GM12878 (cell line): Measurements from ENCODE around the gene PPEF1. TPM values are rescaled to one million over a fixed set of nuclear protein-coding genes. Genes with fewer than 3 reads are reported as not detected.
A peak's percentile ranks its signal among the peaks of the same experiment; 100 is the strongest.

Experiments used
- ATAC-seq: fragments of 200-7000 bp; cut with Tn5 transposase; 3 replicates; pipeline ENCODE4 v1.9.1; 2020; ENCODE audit warnings: mild to moderate bottlenecking, moderate library complexity
- BruUV-seq: library from RNA; stranded (reverse); fragments of 400-500 nt; replicated peaks from 2 replicates; lab custom pipeline; 2021; lab: Mats Ljungman, UMichigan
- CTCF ChIA-PET: fragments of 300-600 bp; sonication (Branson Sonifier 250); formaldehyde crosslinking; extraction: SDS; loops from one replicate; lab custom pipeline; 2021; ENCODE audit warnings: inconsistent platforms; lab: Yijun Ruan, JAX
- POLR2A ChIA-PET: fragments of 350-600 bp; formaldehyde crosslinking; extraction: SDS; loops from one replicate; lab custom pipeline; 2021; ENCODE audit warnings: inconsistent platforms; lab: Charles Lee
- RAD21 ChIA-PET: fragments of 300-600 bp; sonication (Branson Sonifier 250); formaldehyde crosslinking; loops from one replicate; lab custom pipeline; 2023; ENCODE audit warnings: antibody characterized with exemption; ENCODE audit not compliant: unreplicated experiment; lab: Charles Lee
- SMC1A ChIA-PET: fragments of 300-600 bp; sonication (Branson Sonifier 250); formaldehyde crosslinking; loops from one replicate; lab custom pipeline; 2023; ENCODE audit not compliant: unreplicated experiment, uncharacterized antibody; lab: Charles Lee
- DNase-seq: peaks from one replicate; pipeline ENCODE4 v3.0.0-alpha.2; 2011; ENCODE audit warnings: low read depth, low spot score
- FAIRE-seq: peaks from 3 replicates; lab custom pipeline; 2011; peaks lifted over from hg19 to GRCh38; lab: Jason Lieb, UNC
- H2AFZ ChIP-seq: 2 replicates; pipeline ENCODE4 v1.6.0; 2011; ENCODE audit warnings: low read depth, low read length, control low read depth; ENCODE audit not compliant: control insufficient read depth
- H3K27ac ChIP-seq: 2 replicates; pipeline ENCODE4 v1.5.1; 2011; ENCODE audit warnings: control low read depth; ENCODE audit not compliant: control insufficient read depth, insufficient read depth
- H3K27me3 ChIP-seq, 2 experiments: replicated peaks in 1 of 2; 2 replicates each; pipeline versions ENCODE4 v1.6.0 to v1.6.1; 2011; ENCODE audit warnings: low read length in 1 of 2; ENCODE audit not compliant: control insufficient read depth in 2 of 2, insufficient read depth in 2 of 2
- H3K36me3 ChIP-seq, 2 experiments: 2 replicates each; pipeline ENCODE4 v1.5.1; 2011; ENCODE audit warnings: low read length in 1 of 2; ENCODE audit not compliant: control insufficient read depth in 2 of 2, insufficient read depth in 2 of 2
- H3K4me1 ChIP-seq: 2 replicates; pipeline ENCODE4 v1.6.1; 2011; ENCODE audit warnings: mild to moderate bottlenecking, low read length, moderate library complexity, mixed read lengths; ENCODE audit not compliant: control insufficient read depth, insufficient read depth
- H3K4me2 ChIP-seq: 2 replicates; pipeline ENCODE4 v1.6.0; 2011; ENCODE audit warnings: control low read depth; ENCODE audit not compliant: control insufficient read depth, insufficient read depth
- H3K4me3 ChIP-seq: fragments of 200-600 bp; sonication (generic); 2 replicates; pipeline ENCODE4 v1.5.1; 2016
- H3K79me2 ChIP-seq: 2 replicates; pipeline ENCODE4 v1.6.0; 2011; ENCODE audit warnings: low read length; ENCODE audit not compliant: control insufficient read depth, insufficient read depth
- H3K9ac ChIP-seq: 2 replicates; pipeline ENCODE4 v1.8.0; 2011; ENCODE audit warnings: low read length, control low read depth, mixed read lengths; ENCODE audit not compliant: control insufficient read depth, insufficient read depth
- H3K9me3 ChIP-seq: replicated peaks from 3 replicates; pipeline ENCODE4 v1.5.1; 2011; ENCODE audit warnings: mild to moderate bottlenecking, low read length; ENCODE audit not compliant: control insufficient read depth, insufficient read depth
- H4K20me1 ChIP-seq: 2 replicates; pipeline ENCODE4 v1.6.0; 2011; ENCODE audit not compliant: control insufficient read depth, insufficient read depth
- BRCA1 ChIP-seq: IDR thresholded peaks from 2 replicates; pipeline ENCODE4 v1.6.1; 2011; ENCODE audit warnings: low read depth, low read length, improper control_type of control experiment
- FOXM1 ChIP-seq: IDR thresholded peaks from 2 replicates; pipeline ENCODE4 v1.6.1; 2012; ENCODE audit warnings: low read depth, mild to moderate bottlenecking, inconsistent platforms, low read length, moderate library complexity
- KAT2A ChIP-seq: conservative IDR thresholded peaks from 2 replicates; pipeline ENCODE4 v1.6.1; 2011; ENCODE audit warnings: low read depth, low read length; ENCODE audit not compliant: control insufficient read depth
- NBN ChIP-seq: fragments of 450-650 bp; IDR thresholded peaks from 2 replicates; pipeline ENCODE4 v1.6.1; 2016
- RELB ChIP-seq: fragments of 450-650 bp; IDR thresholded peaks from 2 replicates; pipeline ENCODE4 v1.6.1; 2017; ENCODE audit warnings: low read depth, mild to moderate bottlenecking, moderate library complexity
- WRNIP1 ChIP-seq: IDR thresholded peaks from 2 replicates; pipeline ENCODE4 v1.6.1; 2011; ENCODE audit warnings: low read depth, low read length, improper control_type of control experiment, borderline replicate concordance
- YY1 ChIP-seq: IDR thresholded peaks from 2 replicates; pipeline ENCODE4 v1.6.1; 2011; ENCODE audit warnings: low read depth, mild to moderate bottlenecking, low read length
- ZNF217 ChIP-seq: fragments of 450-650 bp; IDR thresholded peaks from 2 replicates; pipeline ENCODE4 v1.6.1; 2017; ENCODE audit warnings: antibody characterized with exemption, mild to moderate bottlenecking
- ZNF592 ChIP-seq: fragments of 450-650 bp; IDR thresholded peaks from 2 replicates; pipeline ENCODE4 v1.6.1; 2017; ENCODE audit warnings: mild to moderate bottlenecking, moderate library complexity
- ZNF687 ChIP-seq: fragments of 450-650 bp; IDR thresholded peaks from 2 replicates; pipeline ENCODE4 v1.6.1; 2017; ENCODE audit warnings: mild to moderate bottlenecking, moderate library complexity
- WGBS: methylation state at CpG from one replicate; pipeline ENCODE4 v1.1.6; 2016; ENCODE audit warnings: low lambda C conversion rate; ENCODE audit not compliant: insufficient replicate concordance, insufficient coverage; ENCODE audit errors: missing lambda C conversion rate; 5-methylcytosine and 5-hydroxymethylcytosine counted together
- in situ Hi-C: fragments of 300-500 bp; cut with MboI; formaldehyde crosslinking; loops from 9 replicates; pipeline ENCODE4 v1.14.3; 2018; ENCODE audit warnings: mixed read lengths
- intact Hi-C: fragments of 100-400 bp; cut with micrococcal nuclease; formaldehyde crosslinking; loops from one replicate; pipeline ENCODE4 v1.14.2; 2022; ENCODE audit not compliant: unreplicated experiment
- polyA plus RNA-seq, 11 experiments: library from polyadenylated mRNA; depleted of rRNA in 4 of 11; unstranded in 6 of 11; stranded (reverse) in 5 of 11; fragments of >200 nt; fragmentation: Nextera tagmentation in 4 of 11; fragmentation: Illumina TruSeq in 1 of 11; extraction: Ambion mirVana in 4 of 11; extraction: Trizol in 1 of 11; gene quantifications; 1 replicate in 1 of 11; 2 replicates in 10 of 11; pipeline versions ENCODE4 v1.2.1 to v1.2.3, GENCODE V29; 2011 to 2016; ENCODE audit warnings: inconsistent platforms in 2 of 11, missing spikeins in 2 of 11, low read depth in 1 of 11
- total RNA-seq, 4 experiments: library from RNA; depleted of rRNA in 3 of 4; stranded (reverse); fragments of >200 nt in 3 of 4; fragmentation: Illumina TruSeq in 1 of 4; extraction: Trizol in 1 of 4; gene quantifications; 2 replicates each; pipeline versions ENCODE4 v1.2.1 to v1.2.3, GENCODE V29; 2013 to 2021

Gene PPEF1
- total and polyA plus RNA-seq, 10 of the 15 experiments (the other 5 are each of a cell fraction or from before 2014, with no cell fraction given): 0.24 to 2.2 (median 0.50) TPM

DNA sequence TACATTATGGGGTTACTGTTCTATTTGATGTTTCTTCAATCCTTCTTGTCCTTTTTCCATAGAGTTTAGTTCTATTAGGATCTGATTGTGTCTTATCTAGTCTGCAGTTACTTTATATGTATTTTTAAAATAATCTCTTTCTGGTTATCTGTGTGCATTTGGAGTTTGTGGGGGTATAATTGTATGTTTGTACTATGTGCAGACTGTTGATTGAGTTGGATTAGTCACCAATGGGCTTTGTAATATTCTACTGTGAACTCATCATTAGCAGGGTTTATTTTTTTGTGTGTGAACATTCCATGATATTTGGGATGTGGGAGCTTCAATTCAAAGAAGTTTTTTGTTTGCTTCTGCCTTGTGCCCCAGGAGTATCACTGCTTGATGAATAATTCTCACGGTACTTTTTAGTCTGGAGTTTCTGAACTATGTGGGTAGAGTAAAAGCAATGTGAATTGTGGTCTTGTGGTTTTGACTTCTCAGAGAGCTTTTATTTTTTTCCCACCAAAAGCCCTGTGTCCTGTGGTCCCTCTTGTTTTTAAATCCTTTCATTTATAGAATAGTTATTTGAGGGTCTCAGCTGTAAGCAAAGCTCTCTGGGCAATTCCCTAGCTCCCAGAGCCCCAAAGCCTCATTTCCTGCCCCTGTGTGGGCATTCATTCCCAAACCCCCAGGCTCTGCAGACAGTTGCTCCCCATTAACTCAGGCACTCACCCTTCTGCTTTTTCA lies 148.6 kb downstream of the PPEF1 start (continued):
- TF ChIP-seq FOXM1: peak; percentile 94; the same call in 1 of the 2 replicates

DNA sequence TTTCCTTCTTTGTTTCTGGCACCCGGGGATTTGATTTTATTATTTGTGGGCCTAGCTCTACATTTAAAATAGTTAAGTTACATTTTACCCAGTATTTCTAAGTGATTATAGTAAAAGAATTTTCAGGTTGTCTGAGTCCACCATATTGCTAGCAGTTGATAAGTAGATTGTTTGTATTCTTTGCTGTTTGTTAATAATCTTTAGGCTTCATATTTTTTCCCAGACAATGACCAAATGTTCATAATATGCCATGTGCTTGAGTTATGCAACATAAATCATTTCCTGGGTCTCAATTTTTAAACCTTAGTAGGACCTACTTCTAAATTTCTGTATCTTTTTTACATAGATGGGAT lies 149.2 kb downstream of the PPEF1 start:
- Histone ChIP-seq H2AFZ (peak overlapping the region; percentile 37), H3K36me3 (no peaks in the 10 kb centered on the region), H3K27me3 (no peaks in the 10 kb centered on the region), H3K4me2 (no peak overlapping the region), H3K79me2 (no peaks in the 10 kb centered on the region), H3K27ac (peak overlapping the region; percentile 96), H4K20me1 (no peaks in the 10 kb centered on the region), H3K9me3 (peaks cover 6% of the 10 kb centered on the region; the same call in 2 of the 3 replicates), H3K4me3 (no peak overlapping the region), H3K9ac (peak overlapping the region; percentile 68), H3K4me1 (peaks cover 19% of the 10 kb centered on the region)
- DNase-seq: no peak
- FAIRE-seq: no peak
- TF ChIP-seq WRNIP1 (no peak), NBN (0 out of 2 replicates have a peak, but pooled peaks have one; percentile 8), RELB (no peak), ZNF687 (peak; percentile 78), BRCA1 (no peak), ZNF592 (peak; percentile 69), YY1 (no peak), ZNF217 (peak; percentile 33; the same call in 1 of the 2 replicates), KAT2A (no peak)
- SMC1A ChIA-PET: interaction anchor here (0.6 to 3.8 kb wide), 17 partner anchors 8 to 432 kb away, joined by 3 to 52 read pairs (median 3); partner anchors contain the start of gene CDKL5
- CTCF ChIA-PET: interaction anchor here (1.3 to 2.6 kb wide), 3 partner anchors 18 to 38 kb away, joined by 3 to 29 read pairs (median 5); no protein-coding TSS in a partner anchor
- 0% methylated on average over 1 of the region's 1 CpG for WGBS
- RAD21 ChIA-PET: interaction anchor here (0.6 to 4.1 kb wide), 10 partner anchors 27 to 447 kb away, joined by 3 to 52 read pairs (median 4); partner anchors contain the start of gene CDKL5
- ATAC-seq: no peak
- in situ Hi-C loops (loop anchor here (10.0 kb wide), 1 partner anchor 1008 kb away; no protein-coding TSS in a partner anchor), intact Hi-C loops (loop anchor here (1.0 to 2.0 kb wide), 3 partner anchors 30 to 182 kb away; no protein-coding TSS in a partner anchor)
- POLR2A ChIA-PET: interaction anchor here (0.6 to 3.9 kb wide), 8 partner anchors 9 to 431 kb away, joined by 3 to 25 read pairs (median 4); partner anchors contain the start of gene CDKL5
- no TSS peak for BruUV-seq
